Measurements from ENCODE around the gene UROD.
A peak's percentile ranks its signal among the peaks of the same experiment; 100 is the strongest.

The UROD gene

GRCh38 chr1:45009296-45009865 is 2.7 kb upstream of the UROD start:
- DNase-seq: no peak

GRCh38 chr1:45009956-45010854 is 1.8 kb upstream of the UROD start:
- DNase-seq: no peak

DNA sequence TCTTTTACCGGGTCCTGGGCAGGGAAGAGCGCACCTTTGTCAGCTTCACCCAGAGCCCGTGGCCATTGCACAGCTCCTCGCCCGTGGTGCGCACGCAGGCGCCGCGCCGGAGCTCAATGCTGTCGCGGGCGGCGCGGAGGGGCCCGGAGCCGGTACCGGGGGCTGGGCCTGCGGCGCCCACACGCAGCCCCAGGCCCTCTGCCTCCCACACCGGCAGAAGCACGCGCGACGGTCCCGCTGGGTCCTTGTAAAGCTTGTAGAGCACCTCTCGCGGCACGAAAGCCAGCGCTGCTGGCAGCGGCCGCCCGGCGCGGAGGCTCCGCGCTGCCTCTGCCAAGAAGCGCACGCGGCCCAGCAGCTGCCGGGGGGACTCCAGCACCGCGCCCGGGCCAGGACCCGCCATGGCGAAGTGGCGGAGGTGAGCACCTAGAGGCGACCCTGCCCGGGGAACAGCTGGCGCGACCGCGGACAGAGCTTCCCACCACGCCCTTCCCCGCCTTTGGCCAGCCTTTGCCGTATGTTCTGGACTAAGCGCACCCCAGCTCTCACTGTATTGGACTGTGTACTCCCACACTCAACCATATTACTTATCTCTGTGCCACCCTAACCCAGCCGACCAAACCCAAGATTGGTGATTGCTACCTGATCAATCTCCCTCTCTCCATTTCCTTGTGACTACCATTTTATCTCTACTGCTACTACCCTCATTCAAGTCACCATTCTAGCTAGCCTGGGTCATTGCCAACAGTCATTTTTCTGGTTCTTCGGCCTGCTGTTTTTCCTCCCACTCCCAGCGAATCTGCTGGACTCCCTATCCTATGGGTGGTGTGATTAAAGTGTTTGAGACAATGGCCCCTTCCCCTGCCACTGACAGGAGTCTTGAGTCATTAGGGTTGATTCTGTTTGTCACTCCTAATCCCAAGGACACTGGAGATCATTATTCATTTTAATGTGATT is 921 bp upstream of the UROD start, which contains the start of gene HECTD3:
Gene HECTD3, minus strand, starts transcription at position 470 of the 957 bp plus-strand sequence. Its CDS starts 67 bp downstream, at position 403.
- DNase-seq: peak; percentile 87

DNA sequence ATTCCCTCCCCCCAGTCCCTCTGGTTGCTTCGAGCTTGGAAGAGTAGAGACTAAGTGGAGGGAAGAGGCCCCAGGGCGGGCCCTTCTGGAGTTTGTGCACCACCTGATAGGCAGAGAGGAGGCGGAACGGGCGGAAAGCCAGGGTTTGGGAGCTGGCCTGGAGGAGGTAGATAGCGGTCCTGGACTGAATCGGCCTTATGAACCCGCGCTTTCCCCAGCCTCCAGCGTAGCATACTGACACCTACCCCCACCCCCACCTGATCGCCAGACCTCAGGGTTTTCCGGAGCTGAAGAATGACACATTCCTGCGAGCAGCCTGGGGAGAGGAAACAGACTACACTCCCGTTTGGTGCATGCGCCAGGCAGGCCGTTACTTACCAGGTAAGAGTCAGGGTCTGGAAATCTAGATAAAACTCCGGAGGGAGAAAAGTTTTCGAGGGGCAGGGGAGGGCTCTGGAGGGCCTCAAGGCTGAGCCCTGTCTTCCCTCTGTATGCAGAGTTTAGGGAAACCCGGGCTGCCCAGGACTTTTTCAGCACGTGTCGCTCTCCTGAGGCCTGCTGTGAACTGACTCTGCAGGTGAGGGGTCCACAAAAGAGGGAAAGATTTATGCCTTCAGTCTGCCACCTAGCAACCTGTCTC is 705 bp downstream of the UROD start:
- no peak for DNase-seq

GRCh38 chr1:45013551-45014209 is 1.6 kb downstream of the UROD start:
- no peak for DNase-seq

GRCh38 chr1:45014321-45015028 is 2.4 kb downstream of the UROD start:
- peak; percentile 82 for DNase-seq

GRCh38 chr1:45015683-45016082 is 3.6 kb downstream of the UROD start:
- DNase-seq: no peak

GRCh38 chr1:45016090-45016697 is 4.1 kb downstream of the UROD start:
- no peak for DNase-seq

GRCh38 chr1:45016767-45017166 is 4.7 kb downstream of the UROD start:
- no peak for DNase-seq

DNA sequence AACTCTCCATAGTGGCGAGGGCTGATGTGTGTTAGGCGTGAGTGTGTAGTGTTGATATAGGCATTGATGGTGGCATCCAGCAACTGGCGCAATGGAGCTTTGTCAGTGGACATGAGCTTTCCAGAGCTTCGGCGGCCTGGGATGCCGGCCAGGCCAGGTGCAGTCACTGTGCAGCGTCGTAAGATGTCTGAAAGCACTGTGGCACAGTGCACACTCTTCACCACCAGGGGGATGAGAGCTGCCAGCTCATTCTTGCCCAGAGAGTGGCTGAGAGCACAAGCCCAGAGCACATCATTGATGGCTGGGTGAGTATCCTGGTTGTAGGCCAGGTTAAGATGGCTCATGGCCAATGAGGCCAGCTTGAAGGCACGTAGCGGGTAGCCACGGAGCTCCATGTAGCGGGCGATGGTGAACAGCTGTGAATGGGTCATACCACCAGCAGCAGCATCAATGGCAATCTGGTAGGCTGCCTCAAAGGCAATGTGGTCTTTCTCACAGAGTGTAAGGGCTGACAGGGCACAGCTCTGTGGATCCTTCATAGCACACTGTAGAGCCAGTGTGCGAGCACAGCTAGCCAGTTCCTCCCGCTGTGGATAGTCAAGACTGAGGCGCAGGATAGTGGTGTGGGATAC is 6.7 kb downstream of the UROD start:
- DNase-seq: peak; percentile 48

DNA sequence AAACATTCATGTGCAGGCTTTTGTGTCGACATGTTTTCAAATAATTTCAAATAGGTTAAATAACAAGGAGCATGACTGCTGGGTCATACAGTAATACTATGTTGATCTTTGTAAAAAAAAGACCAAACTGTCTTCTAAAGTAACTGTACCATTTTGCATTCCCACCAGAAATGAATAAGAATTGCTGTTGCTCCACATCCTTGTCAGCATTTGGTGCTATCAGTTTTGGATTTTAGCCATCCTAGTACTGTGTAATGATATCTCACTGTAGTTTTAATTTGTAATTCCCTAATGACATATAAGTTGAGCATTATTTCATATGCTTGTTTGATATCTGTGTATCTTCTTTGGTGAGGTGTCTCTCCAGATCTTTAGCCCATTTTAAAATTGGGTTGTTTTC is 11.6 kb downstream of the UROD start:
- no peak for DNase-seq

- no peak for DNase-seq
These were observed 14.4 kb downstream of the UROD start for GRCh38 chr1:45026446-45026845.

GRCh38 chr1:45032837-45033236 is 20.8 kb downstream of the UROD start:
- DNase-seq: no peak

- DNase-seq: no peak
These were observed 21.3 kb downstream of the UROD start for GRCh38 chr1:45033356-45033755.

DNA sequence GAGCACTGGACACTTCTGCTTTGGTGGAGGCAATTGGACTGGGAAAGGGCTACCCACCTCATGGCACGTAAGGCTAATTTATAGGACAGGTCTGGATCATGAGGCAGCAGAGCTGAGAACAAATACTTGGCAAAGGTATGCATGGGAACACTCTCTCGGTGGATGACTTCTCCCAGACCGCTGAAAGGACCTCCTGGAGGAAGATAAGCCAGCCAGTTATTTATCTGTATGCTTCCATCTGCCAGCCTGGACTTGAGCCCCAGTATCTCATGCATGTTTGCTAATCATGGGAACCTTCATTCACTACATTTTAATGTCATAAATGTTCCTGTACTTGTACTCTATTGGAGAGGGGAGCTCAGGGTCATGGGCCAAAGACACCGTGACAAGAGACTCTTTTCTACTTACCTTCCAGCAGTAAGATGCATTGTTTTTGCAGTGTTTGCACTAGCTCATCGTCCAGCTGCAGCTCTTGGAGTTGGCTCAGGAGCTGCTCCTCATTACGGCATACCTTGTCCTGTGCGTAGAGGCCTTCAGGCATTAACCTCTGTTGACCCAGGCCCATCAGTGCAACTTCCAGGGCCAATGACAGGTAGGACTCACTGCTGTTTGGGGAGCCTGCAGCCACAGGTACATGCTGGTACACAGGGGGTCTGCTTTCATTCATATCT is 23.7 kb downstream of the UROD start:
- DNase-seq: no peak

DNA sequence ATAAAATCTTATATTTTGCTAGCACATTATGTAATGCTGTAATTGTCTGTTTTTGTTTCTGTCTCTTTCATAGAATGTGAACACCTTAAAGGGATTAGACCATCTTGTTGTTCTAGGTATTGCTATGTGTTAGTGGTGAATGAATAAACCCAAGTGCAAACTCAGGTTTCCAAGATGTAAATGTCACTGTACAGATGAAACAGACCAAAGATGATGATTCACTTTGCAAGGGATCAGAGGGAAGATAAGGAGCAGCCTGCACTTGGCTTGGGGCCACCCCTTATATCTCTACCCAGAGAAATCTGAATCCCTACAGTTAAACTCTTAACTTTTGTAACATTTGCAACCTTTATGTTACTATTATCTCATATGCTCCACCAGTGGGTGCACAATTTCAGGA is 25.4 kb downstream of the UROD start:
- DNase-seq: no peak

DNA sequence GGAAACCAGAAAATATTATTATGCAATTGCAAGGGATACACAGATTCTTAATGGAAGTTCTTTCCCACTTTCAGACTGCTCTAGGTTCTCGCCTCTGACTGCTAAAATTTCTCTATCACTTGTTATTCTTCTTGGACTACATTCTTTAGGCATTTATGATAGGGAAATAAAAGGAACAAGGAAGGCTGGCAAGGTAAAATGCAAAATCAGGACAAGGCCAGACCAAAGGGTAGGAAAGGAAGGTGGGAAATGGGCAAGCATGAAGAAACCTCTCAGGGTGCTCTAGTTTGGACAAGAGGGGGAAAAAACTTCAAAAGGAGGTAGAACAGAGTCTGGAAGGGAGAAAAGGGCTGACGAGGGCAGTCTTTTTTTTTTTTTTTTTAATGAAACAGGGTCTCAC is 26.2 kb downstream of the UROD start:
- no peak for DNase-seq

GRCh38 chr1:45038661-45039364 is 26.8 kb downstream of the UROD start:
- no peak for DNase-seq

DNA sequence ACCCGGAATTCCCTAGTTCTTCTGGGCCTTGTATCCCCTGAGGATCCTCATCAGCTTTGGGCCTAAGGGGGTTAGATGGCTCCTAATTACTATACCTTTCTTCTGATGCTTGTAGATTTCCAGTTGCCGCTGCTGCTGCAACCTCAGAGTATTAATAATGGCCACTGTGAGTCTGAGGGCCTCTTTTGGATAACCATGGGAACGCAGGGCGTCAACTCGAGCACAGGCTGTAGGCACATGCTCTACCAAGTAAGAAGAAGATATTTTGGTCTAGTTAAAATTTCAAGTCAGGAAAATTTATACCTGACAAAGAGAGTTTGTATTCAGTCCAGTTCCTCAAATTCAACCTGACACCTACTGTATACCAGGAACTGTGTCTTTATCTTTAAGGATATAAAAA is 28.2 kb downstream of the UROD start:
- DNase-seq: no peak
